HEK293 (cell line): Measurements from ENCODE around the gene SLC7A9.

ENCODE experiments used
- GLI2 ChIP-seq: fragments of 450-650 bp; formaldehyde crosslinking; IDR thresholded peaks from 2 replicates; pipeline ENCODE4; 2017; ENCODE audit warnings: missing biosample characterization, missing genetic modification characterization, low read depth, borderline replicate concordance
- HOXD13 ChIP-seq: sonication (generic); formaldehyde crosslinking; IDR thresholded peaks from 2 replicates; pipeline ENCODE4 v1.8.0; 2022; ENCODE audit warnings: missing genetic modification reagents, borderline replicate concordance
- KLF1 ChIP-seq: fragments of 450-650 bp; formaldehyde crosslinking; IDR thresholded peaks from 2 replicates; pipeline ENCODE4 v1.5.1; 2016; ENCODE audit warnings: missing biosample characterization, missing genetic modification characterization
- KLF16 ChIP-seq: fragments of 450-650 bp; formaldehyde crosslinking; IDR thresholded peaks from 2 replicates; pipeline ENCODE4 v1.5.1; 2017; ENCODE audit warnings: missing biosample characterization, missing genetic modification characterization
- PRDM6 ChIP-seq: fragments of 450-650 bp; formaldehyde crosslinking; IDR thresholded peaks from 2 replicates; pipeline ENCODE4 v1.5.1; 2017; ENCODE audit warnings: missing biosample characterization, missing genetic modification characterization
- REPIN1 ChIP-seq: fragments of 450-650 bp; formaldehyde crosslinking; IDR thresholded peaks from 2 replicates; pipeline ENCODE4 v1.5.1; 2017; ENCODE audit warnings: missing biosample characterization, missing genetic modification characterization, low read depth
- SCRT2 ChIP-seq: fragments of 450-650 bp; formaldehyde crosslinking; IDR thresholded peaks from 2 replicates; pipeline ENCODE4 v1.5.1; 2016; ENCODE audit warnings: missing biosample characterization, missing genetic modification characterization
- SP7 ChIP-seq: fragments of 450-650 bp; formaldehyde crosslinking; IDR thresholded peaks from 2 replicates; pipeline ENCODE4 v1.5.1; 2016; ENCODE audit warnings: missing biosample characterization, missing genetic modification characterization
- YY1 ChIP-seq: fragments of 450-650 bp; formaldehyde crosslinking; IDR thresholded peaks from 2 replicates; pipeline ENCODE4 v1.5.1; 2018; ENCODE audit warnings: missing biosample characterization, missing genetic modification characterization
- ZBTB21 ChIP-seq: fragments of 450-650 bp; formaldehyde crosslinking; IDR thresholded peaks from 2 replicates; pipeline ENCODE4 v1.5.1; 2017; ENCODE audit warnings: missing biosample characterization, missing genetic modification characterization
- ZNF19 ChIP-seq: fragments of 450-650 bp; formaldehyde crosslinking; IDR thresholded peaks from 2 replicates; pipeline ENCODE4; 2016; ENCODE audit warnings: missing biosample characterization, missing genetic modification characterization, low read depth
- ZNF223 ChIP-seq: fragments of 450-650 bp; formaldehyde crosslinking; IDR thresholded peaks from 2 replicates; pipeline ENCODE4 v1.5.1; 2016; ENCODE audit warnings: missing biosample characterization, missing genetic modification characterization
- ZNF266 ChIP-seq: fragments of 450-650 bp; formaldehyde crosslinking; IDR thresholded peaks from 2 replicates; pipeline ENCODE4 v1.5.1; 2016; ENCODE audit warnings: missing biosample characterization, missing genetic modification characterization, low read depth
- ZNF324 ChIP-seq: fragments of 450-650 bp; formaldehyde crosslinking; IDR thresholded peaks from 2 replicates; pipeline ENCODE4 v1.5.1; 2016; ENCODE audit warnings: missing biosample characterization, missing genetic modification characterization
- ZNF354C ChIP-seq: fragments of 450-650 bp; formaldehyde crosslinking; IDR thresholded peaks from 2 replicates; pipeline ENCODE4 v1.5.1; 2016; ENCODE audit warnings: missing biosample characterization, missing genetic modification characterization, low read depth, borderline replicate concordance
- ZNF366 ChIP-seq: fragments of 450-650 bp; formaldehyde crosslinking; conservative IDR thresholded peaks from 2 replicates; pipeline ENCODE4 v1.5.1; 2016; ENCODE audit warnings: missing biosample characterization, missing genetic modification characterization
- ZNF37A ChIP-seq: fragments of 450-650 bp; IDR thresholded peaks from 2 replicates; pipeline ENCODE4 v1.5.1; 2018; ENCODE audit warnings: missing biosample characterization, missing genetic modification characterization
- ZNF423 ChIP-seq: fragments of 450-650 bp; formaldehyde crosslinking; IDR thresholded peaks from 2 replicates; pipeline ENCODE4 v1.5.1; 2016; ENCODE audit warnings: missing biosample characterization, missing genetic modification characterization
- ZNF544 ChIP-seq: fragments of 450-650 bp; formaldehyde crosslinking; IDR thresholded peaks from 2 replicates; pipeline ENCODE4 v1.5.0; 2017; ENCODE audit warnings: missing biosample characterization, missing genetic modification characterization
- ZNF571 ChIP-seq: fragments of 450-650 bp; formaldehyde crosslinking; IDR thresholded peaks from 2 replicates; pipeline ENCODE4 v1.5.0; 2017; ENCODE audit warnings: missing biosample characterization, missing genetic modification characterization
- ZNF624 ChIP-seq: fragments of 450-650 bp; formaldehyde crosslinking; IDR thresholded peaks from 2 replicates; pipeline ENCODE4 v1.5.1; 2017; ENCODE audit warnings: missing biosample characterization, missing genetic modification characterization
- ZNF629 ChIP-seq: fragments of 450-650 bp; formaldehyde crosslinking; IDR thresholded peaks from 2 replicates; pipeline ENCODE4 v1.5.1; 2017; ENCODE audit warnings: missing biosample characterization, missing genetic modification characterization
- ZNF692 ChIP-seq: fragments of 450-650 bp; formaldehyde crosslinking; IDR thresholded peaks from 2 replicates; pipeline ENCODE4 v1.5.1; 2016; ENCODE audit warnings: missing biosample characterization, missing genetic modification characterization
- ZNF76 ChIP-seq: fragments of 450-650 bp; formaldehyde crosslinking; IDR thresholded peaks from 2 replicates; pipeline ENCODE4; 2016; ENCODE audit warnings: low read depth, missing biosample characterization, missing genetic modification characterization, borderline replicate concordance
- ZNF830 ChIP-seq: fragments of 450-650 bp; IDR thresholded peaks from 2 replicates; pipeline ENCODE4 v1.5.0; 2018; ENCODE audit warnings: missing biosample characterization, missing genetic modification characterization, low read depth, mild to moderate bottlenecking, moderate library complexity
- ZSCAN5A ChIP-seq: fragments of 450-650 bp; formaldehyde crosslinking; IDR thresholded peaks from 2 replicates; pipeline ENCODE4 v1.5.1; 2016; ENCODE audit warnings: missing biosample characterization, missing genetic modification characterization
- TF ChIP-seq, protein P1 (sequence below): fragments of 450-650 bp; formaldehyde crosslinking; IDR thresholded peaks from 2 replicates; pipeline ENCODE4 v1.5.1; 2016; ENCODE audit warnings: missing biosample characterization, missing genetic modification characterization
- TF ChIP-seq, protein P2 (sequence below): fragments of 450-650 bp; formaldehyde crosslinking; IDR thresholded peaks from 2 replicates; pipeline ENCODE4 v1.5.1; 2016; ENCODE audit warnings: missing biosample characterization, missing genetic modification characterization
- TF ChIP-seq, protein P3 (sequence below): fragments of 450-650 bp; formaldehyde crosslinking; IDR thresholded peaks from 2 replicates; pipeline ENCODE4 v1.5.1; 2016; ENCODE audit warnings: missing biosample characterization, missing genetic modification characterization
- TF ChIP-seq, protein P4 (sequence below): fragments of 450-650 bp; formaldehyde crosslinking; IDR thresholded peaks from 2 replicates; pipeline ENCODE4 v1.5.1; 2016; ENCODE audit warnings: missing biosample characterization, missing genetic modification characterization

The SLC7A9 gene

DNA sequence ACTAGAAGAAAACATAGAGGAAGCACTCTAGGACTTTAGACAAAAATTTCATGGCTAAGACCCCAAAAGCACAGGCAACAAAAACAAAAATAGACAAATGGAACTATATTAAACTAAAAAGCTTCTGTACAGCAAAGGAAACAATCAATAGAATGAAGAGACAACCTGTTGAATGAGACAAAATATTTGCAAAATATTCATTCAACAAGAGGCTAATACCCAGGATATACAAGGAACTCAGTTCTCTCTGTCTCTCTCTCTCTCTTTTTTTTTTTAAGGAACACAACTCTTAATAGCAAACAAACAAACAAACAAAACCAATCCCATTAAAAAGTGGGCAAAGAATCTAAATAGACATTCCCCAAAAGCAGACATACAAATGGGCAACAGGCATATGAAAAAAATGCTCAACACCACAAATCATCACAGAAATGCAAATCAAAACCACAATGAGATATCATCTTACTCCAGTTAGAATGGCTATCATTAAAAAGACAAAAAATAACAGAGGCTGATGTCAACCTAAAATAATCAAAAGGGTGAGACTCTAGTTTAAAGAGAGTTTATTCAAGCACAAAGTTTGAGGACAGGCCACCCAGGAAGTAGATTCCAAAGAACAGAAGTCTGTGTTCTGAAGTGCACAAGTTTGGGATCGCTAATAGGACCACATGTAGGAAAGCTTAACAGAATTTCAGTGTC lies 27.1 kb upstream of the SLC7A9 start (continued):
- TF ChIP-seq KLF16 (no peak), KLF1 (tag by site-specific recombination) (no peak), ZNF76 (tag by site-specific recombination) (no peak), ZNF544 (tag by site-specific recombination) (no peak), PRDM6 (tag by site-specific recombination) (peak; percentile 70; the same call in 1 of the 2 replicates), ZSCAN5A (tag by site-specific recombination) (no peak), ZNF266 (tag by site-specific recombination) (no peak), ZNF324 (tag by site-specific recombination) (no peak), ZNF571 (no peak), ZNF830 (tag by site-specific recombination) (no peak), ZNF37A (tag by site-specific recombination) (no peak), YY1 (no peak), ZNF366 (tag by site-specific recombination) (peak; percentile 47), ZNF624 (no peak), ZBTB21 (tag by site-specific recombination) (no peak), SP7 (tag by site-specific recombination) (peak; percentile 95), ZNF692 (tag by site-specific recombination) (no peak), REPIN1 (no peak), ZNF19 (no peak), HOXD13 (CRISPR knock-in tag) (no peak), ZNF223 (no peak), ZNF423 (tag by site-specific recombination) (no peak), GLI2 (tag by site-specific recombination) (no peak), SCRT2 (tag by site-specific recombination) (peak; percentile 95), ZNF629 (tag by site-specific recombination) (no peak), ZNF354C (tag by site-specific recombination) (no peak)
- TF ChIP-seq, protein P1, sequence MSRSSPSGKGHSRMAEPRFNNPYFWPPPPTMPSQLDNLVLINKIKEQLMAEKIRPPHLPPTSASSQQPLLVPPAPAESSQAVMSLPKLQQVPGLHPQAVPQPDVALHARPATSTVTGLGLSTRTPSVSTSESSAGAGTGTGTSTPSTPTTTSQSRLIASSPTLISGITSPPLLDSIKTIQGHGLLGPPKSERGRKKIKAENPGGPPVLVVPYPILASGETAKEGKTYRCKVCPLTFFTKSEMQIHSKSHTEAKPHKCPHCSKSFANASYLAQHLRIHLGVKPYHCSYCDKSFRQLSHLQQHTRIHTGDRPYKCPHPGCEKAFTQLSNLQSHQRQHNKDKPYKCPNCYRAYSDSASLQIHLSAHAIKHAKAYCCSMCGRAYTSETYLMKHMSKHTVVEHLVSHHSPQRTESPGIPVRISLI (tag by site-specific recombination), result peak; percentile 63; the same call in 1 of the 2 replicates
- TF ChIP-seq, protein P2, sequence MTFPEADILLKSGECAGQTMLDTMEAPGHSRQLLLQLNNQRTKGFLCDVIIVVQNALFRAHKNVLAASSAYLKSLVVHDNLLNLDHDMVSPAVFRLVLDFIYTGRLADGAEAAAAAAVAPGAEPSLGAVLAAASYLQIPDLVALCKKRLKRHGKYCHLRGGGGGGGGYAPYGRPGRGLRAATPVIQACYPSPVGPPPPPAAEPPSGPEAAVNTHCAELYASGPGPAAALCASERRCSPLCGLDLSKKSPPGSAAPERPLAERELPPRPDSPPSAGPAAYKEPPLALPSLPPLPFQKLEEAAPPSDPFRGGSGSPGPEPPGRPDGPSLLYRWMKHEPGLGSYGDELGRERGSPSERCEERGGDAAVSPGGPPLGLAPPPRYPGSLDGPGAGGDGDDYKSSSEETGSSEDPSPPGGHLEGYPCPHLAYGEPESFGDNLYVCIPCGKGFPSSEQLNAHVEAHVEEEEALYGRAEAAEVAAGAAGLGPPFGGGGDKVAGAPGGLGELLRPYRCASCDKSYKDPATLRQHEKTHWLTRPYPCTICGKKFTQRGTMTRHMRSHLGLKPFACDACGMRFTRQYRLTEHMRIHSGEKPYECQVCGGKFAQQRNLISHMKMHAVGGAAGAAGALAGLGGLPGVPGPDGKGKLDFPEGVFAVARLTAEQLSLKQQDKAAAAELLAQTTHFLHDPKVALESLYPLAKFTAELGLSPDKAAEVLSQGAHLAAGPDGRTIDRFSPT, result 0 out of 2 replicates have a peak, but pooled peaks have one; percentile 42
- TF ChIP-seq, protein P3, sequence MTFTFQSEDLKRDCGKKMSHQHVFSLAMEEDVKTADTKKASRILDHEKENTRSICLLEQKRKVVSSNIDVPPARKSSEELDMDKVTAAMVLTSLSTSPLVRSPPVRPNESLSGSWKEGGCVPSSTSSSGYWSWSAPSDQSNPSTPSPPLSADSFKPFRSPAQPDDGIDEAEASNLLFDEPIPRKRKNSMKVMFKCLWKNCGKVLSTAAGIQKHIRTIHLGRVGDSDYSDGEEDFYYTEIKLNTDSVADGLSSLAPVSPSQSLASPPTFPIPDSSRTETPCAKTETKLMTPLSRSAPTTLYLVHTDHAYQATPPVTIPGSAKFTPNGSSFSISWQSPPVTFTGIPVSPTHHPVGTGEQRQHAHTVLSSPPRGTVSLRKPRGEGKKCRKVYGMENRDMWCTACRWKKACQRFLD (tag by site-specific recombination), result no peak
- TF ChIP-seq, protein P4, sequence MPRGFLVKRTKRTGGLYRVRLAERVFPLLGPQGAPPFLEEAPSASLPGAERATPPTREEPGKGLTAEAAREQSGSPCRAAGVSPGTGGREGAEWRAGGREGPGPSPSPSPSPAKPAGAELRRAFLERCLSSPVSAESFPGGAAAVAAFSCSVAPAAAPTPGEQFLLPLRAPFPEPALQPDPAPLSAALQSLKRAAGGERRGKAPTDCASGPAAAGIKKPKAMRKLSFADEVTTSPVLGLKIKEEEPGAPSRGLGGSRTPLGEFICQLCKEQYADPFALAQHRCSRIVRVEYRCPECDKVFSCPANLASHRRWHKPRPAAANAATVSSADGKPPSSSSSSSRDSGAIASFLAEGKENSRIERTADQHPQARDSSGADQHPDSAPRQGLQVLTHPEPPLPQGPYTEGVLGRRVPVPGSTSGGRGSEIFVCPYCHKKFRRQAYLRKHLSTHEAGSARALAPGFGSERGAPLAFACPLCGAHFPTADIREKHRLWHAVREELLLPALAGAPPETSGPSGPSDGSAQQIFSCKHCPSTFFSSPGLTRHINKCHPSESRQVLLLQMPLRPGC (tag by site-specific recombination), result 0 out of 2 replicates have a peak, but pooled peaks have one; percentile 35
